WTC11 (cell line): ENCODE results near the gene C22orf23. TPM values are rescaled to one million over a fixed set of nuclear protein-coding genes. Genes with fewer than 3 reads are reported as not detected.

Source experiments
- ATAC-seq: fragments of 200-7000 bp; cut with Tn5 transposase; 2 replicates; pipeline ENCODE4 v1.10.0; 2021; ENCODE audit warnings: mild to moderate bottlenecking, moderate library complexity
- CTCF ChIA-PET: fragments of 300-600 bp; sonication (Branson Sonifier 250); formaldehyde crosslinking; loops from one replicate; lab custom pipeline; 2021; ENCODE audit warnings: antibody characterized with exemption; lab: Charles Lee
- POLR2A ChIA-PET: fragments of 350-600 bp; sonication (Branson Sonifier 250); formaldehyde crosslinking; loops from one replicate; lab custom pipeline; 2021; ENCODE audit warnings: antibody characterized with exemption; lab: Charles Lee
- DNase-seq: peaks from one replicate; pipeline ENCODE4 v3.0.0; 2021; ENCODE audit warnings: low spot score
- H3K27ac Mint-ChIP-seq: 2 replicates; pipeline ENCODE4 v1.8.0; 2021; ENCODE audit warnings: mixed read lengths
- H3K27me3 Mint-ChIP-seq: 2 replicates; pipeline ENCODE4 v1.8.0; 2021; ENCODE audit warnings: low read depth, mild to moderate bottlenecking, moderate library complexity, mixed read lengths
- H3K36me3 Mint-ChIP-seq: 2 replicates; pipeline ENCODE4 v1.8.0; 2021; ENCODE audit warnings: mixed read lengths
- H3K4me1 Mint-ChIP-seq: 2 replicates; pipeline ENCODE4 v1.8.0; 2022; ENCODE audit warnings: mixed read lengths
- H3K4me3 Mint-ChIP-seq: 2 replicates; pipeline ENCODE4 v1.8.0; 2021; ENCODE audit warnings: mild to moderate bottlenecking, moderate library complexity, mixed read lengths
- H3K9me3 Mint-ChIP-seq: 2 replicates; pipeline ENCODE4 v1.8.0; 2021; ENCODE audit warnings: mixed read lengths
- AFF4 ChIP-seq: sonication (generic); formaldehyde crosslinking; IDR thresholded peaks from 2 replicates; pipeline ENCODE4 v1.8.1; 2023; ENCODE audit warnings: mild to moderate bottlenecking, missing genetic modification reagents, borderline replicate concordance
- ELF4 ChIP-seq: sonication (generic); formaldehyde crosslinking; IDR thresholded peaks from 2 replicates; pipeline ENCODE4 v1.8.1; 2022; ENCODE audit warnings: low read depth, mild to moderate bottlenecking, moderate library complexity, missing genetic modification reagents
- EMX1 ChIP-seq: fragments of 250-450 bp; sonication (Bioruptor Pico); IDR thresholded peaks from 2 replicates; pipeline ENCODE4 v1.8.0; 2021; ENCODE audit warnings: mild to moderate bottlenecking
- ESRRA ChIP-seq: sonication (generic); formaldehyde crosslinking; IDR thresholded peaks from 2 replicates; pipeline ENCODE4 v1.8.1; 2022; ENCODE audit warnings: mild to moderate bottlenecking, missing genetic modification reagents, borderline replicate concordance
- FOXK1 ChIP-seq: sonication (generic); formaldehyde crosslinking; IDR thresholded peaks from 2 replicates; pipeline ENCODE4 v1.8.0; 2022; ENCODE audit warnings: mild to moderate bottlenecking, moderate library complexity, missing genetic modification reagents
- GABPB1 ChIP-seq: sonication (generic); formaldehyde crosslinking; IDR thresholded peaks from 2 replicates; pipeline ENCODE4 v1.8.1; 2023; ENCODE audit warnings: mild to moderate bottlenecking, missing genetic modification reagents
- GTF2I ChIP-seq: fragments of 250-450 bp; sonication (Bioruptor Pico); conservative IDR thresholded peaks from 2 replicates; pipeline ENCODE4 v1.4.0; 2021; ENCODE audit warnings: mild to moderate bottlenecking
- MYBL2 ChIP-seq: sonication (generic); formaldehyde crosslinking; IDR thresholded peaks from 2 replicates; pipeline ENCODE4 v1.8.1; 2023; ENCODE audit warnings: mild to moderate bottlenecking, moderate library complexity, missing genetic modification reagents
- NFATC4 ChIP-seq: fragments of 250-450 bp; sonication (Bioruptor Pico); IDR thresholded peaks from 2 replicates; pipeline ENCODE4 v1.9.0; 2021; ENCODE audit warnings: mild to moderate bottlenecking
- PRRX2 ChIP-seq: fragments of 250-450 bp; sonication (Bioruptor Pico); IDR thresholded peaks from 2 replicates; pipeline ENCODE4 v1.8.0; 2021; ENCODE audit warnings: mild to moderate bottlenecking
- SMAD4 ChIP-seq: sonication (generic); formaldehyde crosslinking; IDR thresholded peaks from 2 replicates; pipeline ENCODE4 v1.8.0; 2022; ENCODE audit warnings: mild to moderate bottlenecking, missing genetic modification reagents
- SOX15 ChIP-seq: fragments of 250-450 bp; sonication (Bioruptor Pico); IDR thresholded peaks from 2 replicates; pipeline ENCODE4 v1.9.0; 2021; ENCODE audit warnings: mild to moderate bottlenecking
- TEAD1 ChIP-seq: sonication (generic); formaldehyde crosslinking; IDR thresholded peaks from 2 replicates; pipeline ENCODE4 v1.8.0; 2022; ENCODE audit warnings: mild to moderate bottlenecking, missing genetic modification reagents
- ZNF416 ChIP-seq: fragments of 250-450 bp; sonication (Bioruptor Pico); IDR thresholded peaks from 2 replicates; pipeline ENCODE4 v1.9.0; 2021; ENCODE audit warnings: mild to moderate bottlenecking, inconsistent platforms
- ZSCAN18 ChIP-seq: fragments of 250-450 bp; sonication (Bioruptor Pico); IDR thresholded peaks from 2 replicates; pipeline ENCODE4 v2.1.2; 2022; ENCODE audit warnings: mild to moderate bottlenecking, moderate library complexity
- total RNA-seq: library from RNA; stranded (reverse); gene quantifications from 3 replicates; pipeline ENCODE4 v1.2.3, GENCODE V29; 2021
- TF ChIP-seq, protein P1 (sequence below): sonication (generic); formaldehyde crosslinking; conservative IDR thresholded peaks from 2 replicates; pipeline ENCODE4 v1.8.1; 2023; ENCODE audit warnings: mild to moderate bottlenecking, low read depth, missing genetic modification reagents, moderate library complexity
- TF ChIP-seq, protein P2 (sequence below): sonication (generic); formaldehyde crosslinking; IDR thresholded peaks from 2 replicates; pipeline ENCODE4 v1.8.0; 2022; ENCODE audit warnings: mild to moderate bottlenecking, missing genetic modification reagents

Gene C22orf23
- total RNA-seq, 1 experiment from 2014 or later: 0.72 TPM

- no peak for TF ChIP-seq AFF4 (CRISPR knock-in tag)
- TF ChIP-seq, protein P1, sequence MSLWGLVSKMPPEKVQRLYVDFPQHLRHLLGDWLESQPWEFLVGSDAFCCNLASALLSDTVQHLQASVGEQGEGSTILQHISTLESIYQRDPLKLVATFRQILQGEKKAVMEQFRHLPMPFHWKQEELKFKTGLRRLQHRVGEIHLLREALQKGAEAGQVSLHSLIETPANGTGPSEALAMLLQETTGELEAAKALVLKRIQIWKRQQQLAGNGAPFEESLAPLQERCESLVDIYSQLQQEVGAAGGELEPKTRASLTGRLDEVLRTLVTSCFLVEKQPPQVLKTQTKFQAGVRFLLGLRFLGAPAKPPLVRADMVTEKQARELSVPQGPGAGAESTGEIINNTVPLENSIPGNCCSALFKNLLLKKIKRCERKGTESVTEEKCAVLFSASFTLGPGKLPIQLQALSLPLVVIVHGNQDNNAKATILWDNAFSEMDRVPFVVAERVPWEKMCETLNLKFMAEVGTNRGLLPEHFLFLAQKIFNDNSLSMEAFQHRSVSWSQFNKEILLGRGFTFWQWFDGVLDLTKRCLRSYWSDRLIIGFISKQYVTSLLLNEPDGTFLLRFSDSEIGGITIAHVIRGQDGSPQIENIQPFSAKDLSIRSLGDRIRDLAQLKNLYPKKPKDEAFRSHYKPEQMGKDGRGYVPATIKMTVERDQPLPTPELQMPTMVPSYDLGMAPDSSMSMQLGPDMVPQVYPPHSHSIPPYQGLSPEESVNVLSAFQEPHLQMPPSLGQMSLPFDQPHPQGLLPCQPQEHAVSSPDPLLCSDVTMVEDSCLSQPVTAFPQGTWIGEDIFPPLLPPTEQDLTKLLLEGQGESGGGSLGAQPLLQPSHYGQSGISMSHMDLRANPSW: no peak
- TF ChIP-seq EMX1 (CRISPR knock-in tag): no peak
Measured at GRCh38 chr22:37896939-37897338, 56.5 kb downstream of the C22orf23 start (continued).

DNA sequence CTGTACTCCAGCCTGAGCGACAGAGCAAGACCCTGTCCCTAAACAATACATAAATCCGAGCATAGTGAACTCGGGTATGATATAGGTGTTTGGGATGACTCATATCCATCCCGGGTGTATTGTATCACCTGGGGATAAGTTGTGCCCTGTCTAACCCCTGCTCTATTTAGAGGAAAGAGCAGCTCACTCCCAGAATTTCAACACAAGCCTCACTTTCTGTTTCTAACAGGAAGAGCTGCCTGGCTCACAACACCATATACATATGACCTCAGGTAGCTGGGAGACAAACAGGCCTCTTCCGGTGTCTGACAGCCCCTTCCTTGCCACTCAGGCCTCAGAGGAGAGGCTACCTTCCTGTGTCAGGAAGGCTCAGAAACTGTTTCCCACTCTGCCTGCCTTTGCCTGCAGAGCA, 57.2 kb downstream of the C22orf23 start:
- Mint-ChIP-seq H3K4me3 (no peak overlapping the region), H3K4me1 (peaks cover 51% of the 10 kb centered on the region), H3K27ac (peak overlapping the region; percentile 94), H3K36me3 (no peaks in the 10 kb centered on the region; the same call in 1 of the 2 replicates), H3K27me3 (no peaks in the 10 kb centered on the region), H3K9me3 (no peaks in the 10 kb centered on the region)
- ChIA-PET CTCF (interaction anchor here (1.2 to 5.7 kb wide), 6 partner anchors 8 to 87 kb away, joined by 4 to 47 read pairs (median 16); partner anchors contain the start of gene MICALL1), POLR2A (interaction anchor here (0.6 to 1.5 kb wide), 3 partner anchors 9 to 25 kb away, joined by 3 to 10 read pairs (median 3); partner anchors contain the start of gene MICALL1)
- ATAC-seq (no peak), DNase-seq (no peak)
- no peak for TF ChIP-seq ELF4
- no peak for TF ChIP-seq NFATC4 (CRISPR knock-in tag)
- no peak for TF ChIP-seq ESRRA
- no peak for TF ChIP-seq SMAD4
- no peak for TF ChIP-seq GABPB1 (CRISPR knock-in tag)
- TF ChIP-seq MYBL2 (CRISPR knock-in tag): no peak
- no peak for TF ChIP-seq PRRX2 (CRISPR knock-in tag)
- no peak for TF ChIP-seq ZSCAN18 (CRISPR knock-in tag)
- TF ChIP-seq ZNF416 (CRISPR knock-in tag): no peak
- no peak for TF ChIP-seq SOX15 (CRISPR knock-in tag)

DNA sequence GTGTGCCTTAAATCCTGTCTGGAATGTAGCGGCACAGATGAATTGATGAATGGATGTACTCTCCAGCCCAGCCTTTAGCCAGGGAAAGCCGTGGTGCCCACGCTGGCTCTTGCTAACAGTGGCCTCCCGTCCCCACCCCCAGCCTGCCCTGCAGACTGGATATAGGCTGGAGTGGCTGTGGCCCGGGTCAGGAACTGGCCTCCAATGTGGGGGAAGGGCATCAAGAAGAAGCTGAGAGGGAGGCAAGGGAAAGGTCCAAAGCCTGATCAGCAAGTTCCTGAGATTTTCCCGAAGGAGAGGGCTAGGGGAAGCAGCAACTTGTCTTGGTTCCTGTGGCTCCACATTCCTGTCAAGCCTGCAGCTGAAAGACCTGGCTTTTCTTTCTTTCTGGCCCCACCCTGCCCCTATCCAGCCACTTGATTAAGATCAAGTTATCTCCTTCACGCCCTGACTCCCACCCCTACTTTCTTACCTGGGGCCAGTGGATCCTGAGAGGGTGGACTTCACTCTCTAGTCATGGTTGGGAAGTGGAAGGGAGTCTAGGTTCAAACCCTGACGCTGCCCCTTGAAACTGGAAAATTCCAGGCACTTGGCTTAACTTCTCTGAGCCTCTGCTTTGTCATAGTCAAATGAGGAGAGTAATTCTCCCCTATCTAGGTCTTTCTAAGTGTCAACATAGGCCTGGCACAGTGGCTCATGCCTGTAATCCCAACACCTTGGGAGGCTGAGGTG, 58.3 kb downstream of the C22orf23 start:
- no peaks in the 10 kb centered on the region for H3K27me3 Mint-ChIP-seq
- no peaks in the 10 kb centered on the region for H3K9me3 Mint-ChIP-seq
- POLR2A ChIA-PET: interaction anchor here (0.6 kb wide), 1 partner anchor 17 kb away, joined by 4 read pairs; no protein-coding TSS in a partner anchor
- H3K4me1 Mint-ChIP-seq: peaks cover 51% of the 10 kb centered on the region
- TF ChIP-seq ELF4: no peak
- TF ChIP-seq, protein P2, sequence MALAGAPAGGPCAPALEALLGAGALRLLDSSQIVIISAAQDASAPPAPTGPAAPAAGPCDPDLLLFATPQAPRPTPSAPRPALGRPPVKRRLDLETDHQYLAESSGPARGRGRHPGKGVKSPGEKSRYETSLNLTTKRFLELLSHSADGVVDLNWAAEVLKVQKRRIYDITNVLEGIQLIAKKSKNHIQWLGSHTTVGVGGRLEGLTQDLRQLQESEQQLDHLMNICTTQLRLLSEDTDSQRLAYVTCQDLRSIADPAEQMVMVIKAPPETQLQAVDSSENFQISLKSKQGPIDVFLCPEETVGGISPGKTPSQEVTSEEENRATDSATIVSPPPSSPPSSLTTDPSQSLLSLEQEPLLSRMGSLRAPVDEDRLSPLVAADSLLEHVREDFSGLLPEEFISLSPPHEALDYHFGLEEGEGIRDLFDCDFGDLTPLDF (CRISPR knock-in tag): no peak
- no peak for TF ChIP-seq FOXK1 (CRISPR knock-in tag)
- no peak for TF ChIP-seq TEAD1 (CRISPR knock-in tag)
- TF ChIP-seq GTF2I (CRISPR knock-in tag): no peak
- TF ChIP-seq, all 79 proteins: peak for 0
- CTCF ChIA-PET: interaction anchor here (2.8 to 5.7 kb wide), 4 partner anchors 7 to 38 kb away, joined by 12 to 47 read pairs (median 27); partner anchors contain the start of gene MICALL1
- Mint-ChIP-seq H3K27ac (peak overlapping the region; percentile 94), H3K36me3 (peaks cover 1% of the 10 kb centered on the region), H3K4me3 (no peak overlapping the region)
- DNase-seq (peak; percentile 41), ATAC-seq (peak; percentile 52)
